H1 (cell line): ENCODE measurements around the gene CENPP. TPM values are rescaled to one million over a fixed set of nuclear protein-coding genes. Genes with fewer than 3 reads are reported as not detected.

Experiments
- CTCF ChIA-PET: fragments of 300-600 bp; sonication (Branson Sonifier 250); formaldehyde crosslinking; loops from one replicate; lab custom pipeline; 2021; ENCODE audit not compliant: partially characterized antibody; lab: Charles Lee
- POLR2A ChIA-PET: fragments of 300-600 bp; sonication (Branson Sonifier 250); formaldehyde crosslinking; loops from one replicate; lab custom pipeline; 2021; ENCODE audit warnings: inconsistent platforms; ENCODE audit not compliant: partially characterized antibody; lab: Charles Lee
- DNase-seq, 2 experiments: peaks; one replicate each; pipeline versions ENCODE4 v3.0.0 to v3.0.0-alpha.2; 2010 to 2022; ENCODE audit warnings: low spot score in 2 of 2, low read depth in 1 of 2, mixed read lengths in 1 of 2
- FAIRE-seq: peaks from 2 replicates; lab custom pipeline; 2011; peaks lifted over from hg19 to GRCh38; lab: Jason Lieb, UNC
- H2AFZ ChIP-seq: 2 replicates; pipeline ENCODE4 v1.8.1; 2012; ENCODE audit warnings: low read length, inconsistent platforms
- H2AK5ac ChIP-seq: 2 replicates; pipeline ENCODE4 v1.6.1; 2013; ENCODE audit warnings: low read depth, low read length
- H2BK120ac ChIP-seq: replicated peaks from 2 replicates; pipeline ENCODE3; 2013; ENCODE audit warnings: low read depth, low read length, inconsistent platforms
- H2BK12ac ChIP-seq: 2 replicates; pipeline ENCODE4 v1.6.1; 2013; ENCODE audit warnings: low read depth, low read length
- H2BK15ac ChIP-seq: 2 replicates; pipeline ENCODE4 v1.6.1; 2013; ENCODE audit warnings: low read length
- H2BK20ac ChIP-seq: 2 replicates; pipeline ENCODE4 v1.6.1; 2013; ENCODE audit warnings: low read length
- H2BK5ac ChIP-seq: 2 replicates; pipeline ENCODE4 v1.6.1; 2013; ENCODE audit warnings: low read depth, low read length
- H3K14ac ChIP-seq: 2 replicates; pipeline ENCODE4 v1.6.1; 2013; ENCODE audit warnings: inconsistent platforms; ENCODE audit not compliant: insufficient read length
- H3K18ac ChIP-seq: 2 replicates; pipeline ENCODE4 v1.6.1; 2013; ENCODE audit warnings: low read length; ENCODE audit errors: extremely low read depth
- H3K23ac ChIP-seq: 2 replicates; pipeline ENCODE4 v1.6.1; 2013; ENCODE audit warnings: inconsistent platforms; ENCODE audit not compliant: insufficient read length
- H3K23me2 ChIP-seq: 2 replicates; pipeline ENCODE4 v1.6.1; 2013; ENCODE audit warnings: low read depth, low read length
- H3K27ac ChIP-seq: 2 replicates; pipeline ENCODE4 v1.6.1; 2011; ENCODE audit warnings: low read depth, low read length, inconsistent platforms
- H3K27me3 ChIP-seq, 4 experiments: replicated peaks in 1 of 4; 1 replicate in 1 of 4; 2 replicates in 3 of 4; pipeline versions ENCODE4 v1.6.1 to v1.8.1; 2011 to 2013; ENCODE audit warnings: low read length in 3 of 4, mild to moderate bottlenecking in 3 of 4, inconsistent platforms in 2 of 4, mixed read lengths in 2 of 4, moderate library complexity in 1 of 4; ENCODE audit not compliant: control insufficient read depth in 3 of 4, insufficient read depth in 3 of 4; ENCODE audit errors: extremely low read depth in 1 of 4
- H3K36me3 ChIP-seq, 4 experiments: 2 replicates each; pipeline versions ENCODE4 v1.6.1 to v1.8.1; 2011 to 2013; ENCODE audit warnings: mild to moderate bottlenecking in 4 of 4, low read length in 3 of 4, moderate library complexity in 2 of 4, control low read depth in 1 of 4, inconsistent platforms in 1 of 4; ENCODE audit not compliant: insufficient read depth in 4 of 4, control insufficient read depth in 2 of 4
- H3K4ac ChIP-seq: replicated peaks from 2 replicates; pipeline ENCODE3; 2013; ENCODE audit warnings: low read length, low read depth, mixed read lengths, inconsistent platforms; ENCODE audit not compliant: insufficient read length
- H3K4me1 ChIP-seq, 4 experiments: replicated peaks in 1 of 4; 1 replicate in 1 of 4; 2 replicates in 3 of 4; pipeline versions ENCODE4 v1.6.1 to v1.8.1; 2011 to 2013; ENCODE audit warnings: low read length in 3 of 4, inconsistent platforms in 2 of 4, mixed read lengths in 1 of 4; ENCODE audit not compliant: insufficient read depth in 4 of 4, control insufficient read depth in 3 of 4
- H3K4me2 ChIP-seq, 2 experiments: 2 replicates each; pipeline versions ENCODE4 v1.6.1 to v1.8.1; 2011 to 2013; ENCODE audit warnings: low read depth in 2 of 2, low read length in 2 of 2, control low read depth in 1 of 2, inconsistent platforms in 1 of 2, mild to moderate bottlenecking in 1 of 2; ENCODE audit not compliant: insufficient read depth in 1 of 2
- H3K4me3 ChIP-seq, 4 experiments: fragments of 200-600, 300-600 bp in 1 of 4; sonication (generic), shearing (Covaris generic), sonication (Bioruptor Twin) in 1 of 4; 2 replicates each; pipeline versions ENCODE4 v1.5.1 to v1.8.1; 2011 to 2016; ENCODE audit warnings: low read length in 4 of 4, low read depth in 3 of 4, control low read depth in 2 of 4, inconsistent platforms in 2 of 4, mild to moderate bottlenecking in 2 of 4, mixed read lengths in 1 of 4, moderate library complexity in 1 of 4; ENCODE audit not compliant: insufficient read depth in 2 of 4; ENCODE audit errors: extremely low read depth in 1 of 4
- H3K56ac ChIP-seq: replicated peaks from 2 replicates; pipeline ENCODE3; 2013; ENCODE audit warnings: low read depth, mild to moderate bottlenecking, mixed read lengths, low read length, inconsistent platforms; ENCODE audit not compliant: insufficient read length
- H3K79me1 ChIP-seq: 2 replicates; pipeline ENCODE4 v1.6.1; 2013; ENCODE audit warnings: low read depth, low read length, control low read depth
- H3K79me2 ChIP-seq, 2 experiments: 2 replicates each; pipeline versions ENCODE4 v1.6.1 to v1.8.1; 2012 to 2013; ENCODE audit warnings: low read length in 2 of 2, mild to moderate bottlenecking in 2 of 2, inconsistent platforms in 1 of 2; ENCODE audit not compliant: insufficient read depth in 2 of 2, control insufficient read depth in 1 of 2
- H3K9ac ChIP-seq, 4 experiments: replicated peaks in 1 of 4; 1 replicate in 1 of 4; 2 replicates in 3 of 4; pipeline versions ENCODE4 v1.6.1 to v1.8.1; 2011 to 2013; ENCODE audit warnings: low read depth in 3 of 4, low read length in 3 of 4, control low read depth in 2 of 4, mild to moderate bottlenecking in 2 of 4, moderate library complexity in 2 of 4, inconsistent platforms in 1 of 4; ENCODE audit errors: extremely low read depth in 1 of 4
- H3K9me3 ChIP-seq, 2 experiments: 2 replicates each; pipeline versions ENCODE4 v1.6.1 to v1.8.1; 2012 to 2013; ENCODE audit warnings: mild to moderate bottlenecking in 2 of 2, moderate library complexity in 2 of 2, control low read depth in 1 of 2, inconsistent platforms in 1 of 2, low read depth in 1 of 2, low read length in 1 of 2, mixed read lengths in 1 of 2; ENCODE audit not compliant: insufficient read depth in 2 of 2
- H4K20me1 ChIP-seq, 2 experiments: replicated peaks in 1 of 2; 2 replicates each; pipeline versions ENCODE3 to v1.8.1; 2011 to 2013; ENCODE audit warnings: inconsistent platforms in 2 of 2, low read length in 2 of 2, mild to moderate bottlenecking in 1 of 2; ENCODE audit not compliant: insufficient read depth in 2 of 2, control insufficient read depth in 1 of 2
- H4K5ac ChIP-seq: 2 replicates; pipeline ENCODE4 v1.6.1; 2013; ENCODE audit warnings: low read length, low read depth, mixed read lengths, inconsistent platforms; ENCODE audit not compliant: insufficient read length
- H4K8ac ChIP-seq: 2 replicates; pipeline ENCODE4 v1.8.0; 2013; ENCODE audit warnings: mild to moderate bottlenecking, moderate library complexity, low read length, inconsistent platforms; ENCODE audit not compliant: insufficient read depth; ENCODE audit errors: extremely low read depth
- H4K91ac ChIP-seq: replicated peaks from 2 replicates; pipeline ENCODE3; 2013; ENCODE audit warnings: low read length, mixed read lengths, inconsistent platforms; ENCODE audit not compliant: insufficient read length
- BCL11A ChIP-seq, 2 experiments: IDR thresholded peaks; one replicate each; pipeline ENCODE4 v1.6.1; 2011; ENCODE audit warnings: low read depth in 2 of 2, low read length in 2 of 2, mild to moderate bottlenecking in 2 of 2
- BRCA1 ChIP-seq: IDR thresholded peaks from 2 replicates; pipeline ENCODE4 v1.6.1; 2012; ENCODE audit warnings: low read depth, low read length, improper control_type of control experiment
- EGR1 ChIP-seq: IDR thresholded peaks from 2 replicates; pipeline ENCODE4 v1.6.1; 2011; ENCODE audit warnings: low read depth, low read length, borderline replicate concordance
- EZH2 ChIP-seq: fragments of 200-600 bp; sonication (generic); IDR thresholded peaks from 2 replicates; pipeline ENCODE4 v1.7.1; 2012; ENCODE audit warnings: low read depth, mild to moderate bottlenecking, moderate library complexity, low read length, inconsistent platforms; ENCODE audit not compliant: severe bottlenecking
- GTF2F1 ChIP-seq: IDR thresholded peaks from 2 replicates; pipeline ENCODE4 v1.6.1; 2012; ENCODE audit warnings: low read depth, low read length, improper control_type of control experiment, borderline replicate concordance
- HDAC2 ChIP-seq, 2 experiments: fragments of 300-600 bp in 1 of 2; sonication (generic) in 1 of 2; IDR thresholded peaks; 2 replicates each; pipeline ENCODE4 v1.6.1; 2011 to 2012; ENCODE audit warnings: low read depth in 2 of 2, low read length in 2 of 2, mild to moderate bottlenecking in 2 of 2, moderate library complexity in 2 of 2, borderline replicate concordance in 1 of 2, inconsistent platforms in 1 of 2
- KDM1A ChIP-seq: fragments of 200-600, 300-600 bp; sonication (generic); IDR thresholded peaks from 2 replicates; pipeline ENCODE4 v1.7.1; 2016; ENCODE audit warnings: mild to moderate bottlenecking, low read length, borderline replicate concordance
- KDM5A ChIP-seq: fragments of 200-600 bp; IDR thresholded peaks from 2 replicates; pipeline ENCODE4 v1.7.1; 2012; ENCODE audit warnings: mild to moderate bottlenecking, low read length, inconsistent platforms, mixed read lengths
- MAFK ChIP-seq: IDR thresholded peaks from 2 replicates; pipeline ENCODE4 v1.6.1; 2012; ENCODE audit warnings: low read depth, mild to moderate bottlenecking, improper control_type of control experiment, low read length
- NRF1 ChIP-seq: IDR thresholded peaks from 2 replicates; pipeline ENCODE4 v1.6.1; 2011; ENCODE audit warnings: mild to moderate bottlenecking, low read depth, low read length, improper control_type of control experiment
- RBBP5 ChIP-seq: IDR thresholded peaks from 2 replicates; pipeline ENCODE4 v1.7.1; 2012; ENCODE audit warnings: low read depth, mild to moderate bottlenecking, inconsistent platforms, low read length, moderate library complexity, borderline replicate concordance
- SP4 ChIP-seq: IDR thresholded peaks from 2 replicates; pipeline ENCODE4 v1.6.1; 2012; ENCODE audit warnings: low read length, inconsistent platforms
- TAF7 ChIP-seq: optimal IDR thresholded peaks from 2 replicates; pipeline ENCODE3; 2011; ENCODE audit warnings: low read depth, mild to moderate bottlenecking, inconsistent platforms, low read length, moderate library complexity, borderline replicate concordance
- WGBS, 2 experiments: shearing (Covaris generic) in 1 of 2; methylation state at CpG; one replicate each; pipeline versions ENCODE4 v1.1.6 to v1.1.7; 2013 to 2015; ENCODE audit warnings: low lambda C conversion rate in 2 of 2, mixed read lengths in 2 of 2, inconsistent platforms in 1 of 2, low coverage in 1 of 2, missing lambda C conversion rate in 1 of 2; ENCODE audit not compliant: insufficient replicate concordance in 2 of 2, insufficient coverage in 1 of 2, insufficient read length in 1 of 2; ENCODE audit errors: extremely low coverage in 1 of 2, missing lambda C conversion rate in 1 of 2; 5-methylcytosine and 5-hydroxymethylcytosine counted together
- polyA plus RNA-seq, 7 experiments: library from polyadenylated mRNA; depleted of rRNA in 3 of 7; stranded (reverse) in 5 of 7; unstranded in 2 of 7; fragments of >200 nt in 5 of 7; fragments of 200-250 nt in 2 of 7; gene quantifications; 1 replicate in 5 of 7; 2 replicates in 1 of 7; 4 replicates in 1 of 7; pipeline versions ENCODE4 v1.2.1 to v1.2.3, GENCODE V29; 2011 to 2013; ENCODE audit warnings: missing spikeins in 2 of 7, mixed read lengths in 2 of 7
- total RNA-seq: library from RNA; stranded (reverse); fragmentation: NEBNext Ultra II Directional; extraction: Animal tissue kit (Norgen Biotek cat#: 25700); gene quantifications from 2 replicates; pipeline ENCODE4 v1.2.1, GENCODE V29; 2021

Gene CENPP
- total and polyA plus RNA-seq, 2 of the 8 experiments (the other 6 are each of a cell fraction or from before 2014, with no cell fraction given), result 2.7 to 10.8 TPM

DNA sequence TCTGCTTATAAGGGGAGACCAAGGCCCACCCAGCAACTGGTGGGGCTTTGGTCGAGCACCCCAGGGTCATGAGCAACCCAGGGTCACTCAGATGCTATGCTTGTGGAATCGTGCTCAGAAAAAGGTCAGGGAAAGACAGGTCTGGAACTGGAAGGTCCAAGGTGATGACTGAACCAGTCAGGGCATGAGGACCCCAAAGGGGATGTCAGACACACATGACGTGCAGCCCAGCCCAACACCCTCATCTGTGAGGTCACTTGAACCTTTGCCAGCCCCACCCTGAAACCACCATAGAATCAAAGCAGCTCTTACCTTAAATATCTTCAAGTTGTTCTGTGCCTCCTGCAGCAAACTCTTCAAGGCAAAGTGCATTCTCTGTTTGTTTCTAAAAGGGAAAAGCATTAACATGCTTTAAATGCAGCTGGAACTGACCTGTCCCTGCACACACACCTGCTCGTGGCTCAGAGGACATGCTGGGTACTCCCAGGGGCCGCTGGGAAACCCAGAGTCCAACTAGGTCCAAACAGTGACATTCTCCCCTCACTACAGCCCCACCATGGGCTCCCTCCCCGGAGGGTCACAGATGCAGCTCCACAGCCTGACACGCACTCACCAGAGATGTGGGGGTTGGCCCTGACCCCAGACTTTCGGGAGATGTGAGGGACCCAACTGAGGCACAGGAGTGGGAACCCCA lies 314.8 kb downstream of the CENPP start:
- H4K20me1 ChIP-seq, result peaks cover 0 to 3% of the 10 kb centered on the region in 2 experiments
- no peaks in the 10 kb centered on the region for H3K4me1 ChIP-seq
- no peaks in the 10 kb centered on the region for H3K9me3 ChIP-seq
- no peak overlapping the region for H3K27ac ChIP-seq
- H2BK20ac ChIP-seq, result no peak overlapping the region
- no peak overlapping the region for H4K8ac ChIP-seq
- no peak overlapping the region for H3K4me3 ChIP-seq
- H3K14ac ChIP-seq, result no peak overlapping the region
- no peak overlapping the region for H2BK12ac ChIP-seq
- FAIRE-seq, result no peak
- no peak overlapping the region for H3K4ac ChIP-seq
- peaks cover 2 to 15% (median 11%) of the 10 kb centered on the region in 4 experiments; a peak in 5 of 8 replicates for H3K36me3 ChIP-seq
- POLR2A ChIA-PET, result no interaction called here
- no peak overlapping the region for H3K23ac ChIP-seq
- no peak overlapping the region for H3K4me2 ChIP-seq
- peaks cover 4% of the 10 kb centered on the region; the same call in 1 of the 2 replicates for H3K79me1 ChIP-seq
- no peaks in the 10 kb centered on the region for H3K27me3 ChIP-seq
- no peak overlapping the region for H3K9ac ChIP-seq
- no peak overlapping the region for H4K5ac ChIP-seq
- no peak overlapping the region for H2AFZ ChIP-seq
- H3K23me2 ChIP-seq, result no peaks in the 10 kb centered on the region
- H2AK5ac ChIP-seq, result no peak overlapping the region
- no peak overlapping the region for H3K18ac ChIP-seq
- 91% methylated on average over 7 of the region's 8 CpGs; no CpG with 5 or more reads in 1 of the 2 experiments for WGBS, 2 experiments
- no peaks in the 10 kb centered on the region for H3K79me2 ChIP-seq
- H3K56ac ChIP-seq, result no peak overlapping the region
- H2BK15ac ChIP-seq, result no peak overlapping the region
- no peak for DNase-seq
- no peak overlapping the region for H4K91ac ChIP-seq
- H2BK120ac ChIP-seq, result no peak overlapping the region
- CTCF ChIA-PET, result interaction anchor here (1.5 kb wide), 1 partner anchor 913 kb away, joined by 3 read pairs; no protein-coding TSS in a partner anchor
- no peak overlapping the region for H2BK5ac ChIP-seq
- TF ChIP-seq EZH2, result no peak
- TF ChIP-seq GTF2F1, result no peak
- no peak for TF ChIP-seq TAF7
- TF ChIP-seq EGR1, result no peak
- no peak for TF ChIP-seq KDM1A
- no peak for TF ChIP-seq SP4
- no peak for TF ChIP-seq HDAC2 (IDR thresholded peaks at IDR 0.05; ENCODE audit: borderline replicate concordance in 1 of 2, low read depth in 2 of 2, low read length in 2 of 2)
- TF ChIP-seq BRCA1, result no peak
- no peak for TF ChIP-seq MAFK
- TF ChIP-seq BCL11A (IDR thresholded peaks at IDR 0.05; ENCODE audit: low read depth in 2 of 2, low read length in 2 of 2), result no peak
- no peak for TF ChIP-seq RBBP5
- TF ChIP-seq NRF1, result no peak
- TF ChIP-seq KDM5A, result no peak
